Panc1 (cell line): Measurements from ENCODE around the gene TECPR2. TPM values are rescaled to one million over a fixed set of nuclear protein-coding genes. Genes with fewer than 3 reads are reported as not detected.

Source experiments
- ATAC-seq: fragments of 200-7000 bp; cut with Tn5 transposase; 2 replicates; pipeline ENCODE4 v1.9.1; 2020; ENCODE audit warnings: mild to moderate bottlenecking, moderate library complexity
- BruUV-seq: library from RNA; stranded (reverse); fragments of 400-500 nt; replicated peaks from 2 replicates; lab custom pipeline; 2021; lab: Mats Ljungman, UMichigan
- CTCF ChIA-PET: fragments of 300-600 bp; sonication (Branson Sonifier 250); formaldehyde crosslinking; loops from one replicate; lab custom pipeline; 2022; ENCODE audit warnings: antibody characterized with exemption; lab: Charles Lee
- POLR2A ChIA-PET: fragments of 300-600 bp; sonication (Branson Sonifier 250); formaldehyde crosslinking; loops from one replicate; lab custom pipeline; 2022; ENCODE audit warnings: antibody characterized with exemption; lab: Charles Lee
- DNase-seq: peaks from one replicate; pipeline ENCODE4 v3.0.0-alpha.2; 2010; ENCODE audit warnings: low read depth, low spot score
- H3K27ac ChIP-seq: 2 replicates; pipeline ENCODE4 v1.5.1; 2011; ENCODE audit warnings: mild to moderate bottlenecking, low read length, inconsistent platforms
- H3K27me3 ChIP-seq: fragments of 200-500 bp; sonication (Bioruptor generic); 2 replicates; pipeline ENCODE4 v1.6.0; 2014; ENCODE audit warnings: low read length, inconsistent platforms; ENCODE audit not compliant: control insufficient read depth, insufficient read depth
- H3K36me3 ChIP-seq: fragments of 200-500 bp; sonication (Bioruptor generic); 2 replicates; pipeline ENCODE4 v1.5.1; 2014; ENCODE audit warnings: inconsistent platforms, mild to moderate bottlenecking, low read length, moderate library complexity; ENCODE audit not compliant: control insufficient read depth, insufficient read depth
- H3K4me1 ChIP-seq: 2 replicates; pipeline ENCODE4 v1.5.1; 2011; ENCODE audit warnings: inconsistent platforms, mild to moderate bottlenecking, low read length, moderate library complexity; ENCODE audit not compliant: control insufficient read depth, insufficient read depth
- H3K4me3 ChIP-seq, 2 experiments: 2 replicates each; pipeline ENCODE4 v1.5.1; 2011 to 2012; ENCODE audit warnings: low read depth in 2 of 2, low read length in 2 of 2, mild to moderate bottlenecking in 2 of 2, inconsistent platforms in 1 of 2, moderate library complexity in 1 of 2
- H3K9me3 ChIP-seq: fragments of 200-500 bp; sonication (Bioruptor generic); 2 replicates; pipeline ENCODE4 v1.5.1; 2014; ENCODE audit warnings: low read depth, mild to moderate bottlenecking, inconsistent platforms, low read length, moderate library complexity; ENCODE audit not compliant: control insufficient read depth, insufficient read depth
- CTCF ChIP-seq: fragments of 450-650 bp; IDR thresholded peaks from 2 replicates; pipeline ENCODE4 v1.5.1; 2017; ENCODE audit warnings: mild to moderate bottlenecking
- POLR2AphosphoS5 ChIP-seq: IDR thresholded peaks from 2 replicates; pipeline ENCODE4 v1.6.1; 2012; ENCODE audit warnings: mild to moderate bottlenecking, low read depth, low read length, moderate library complexity
- REST ChIP-seq, 2 experiments: IDR thresholded peaks; 2 replicates each; pipeline ENCODE4 v1.6.1; 2011 to 2012; ENCODE audit warnings: low read depth in 2 of 2, control low read depth in 1 of 2, low read length in 1 of 2, mild to moderate bottlenecking in 1 of 2, moderate library complexity in 1 of 2; ENCODE audit not compliant: insufficient read depth in 1 of 2
- SIN3A ChIP-seq: IDR thresholded peaks from 2 replicates; pipeline ENCODE4 v1.6.1; 2012; ENCODE audit warnings: low read depth, mild to moderate bottlenecking, low read length, moderate library complexity, borderline replicate concordance; ENCODE audit not compliant: insufficient read depth
- TCF7L2 ChIP-seq: IDR thresholded peaks from 2 replicates; pipeline ENCODE4 v1.6.1; 2011; ENCODE audit warnings: mild to moderate bottlenecking, low read depth, low read length, inconsistent platforms
- in situ Hi-C: cut with HindIII; loops from 2 replicates; pipeline ENCODE4 v1.10.0; 2016; ENCODE audit warnings: low sequenced_read_pairs, low pct_unique_long_range_greater_than_20kb
- intact Hi-C: fragments of 100-400 bp; cut with micrococcal nuclease; formaldehyde crosslinking; loops from one replicate; pipeline ENCODE4 v1.10.0; 2022; ENCODE audit not compliant: unreplicated experiment
- total RNA-seq: library from RNA; stranded (reverse); gene quantifications from one replicate; pipeline ENCODE4 v1.2.1, GENCODE V29; 2021; ENCODE audit not compliant: unreplicated experiment

Gene TECPR2
- total RNA-seq, 1 experiment from 2014 or later = 15.5 TPM

DNA sequence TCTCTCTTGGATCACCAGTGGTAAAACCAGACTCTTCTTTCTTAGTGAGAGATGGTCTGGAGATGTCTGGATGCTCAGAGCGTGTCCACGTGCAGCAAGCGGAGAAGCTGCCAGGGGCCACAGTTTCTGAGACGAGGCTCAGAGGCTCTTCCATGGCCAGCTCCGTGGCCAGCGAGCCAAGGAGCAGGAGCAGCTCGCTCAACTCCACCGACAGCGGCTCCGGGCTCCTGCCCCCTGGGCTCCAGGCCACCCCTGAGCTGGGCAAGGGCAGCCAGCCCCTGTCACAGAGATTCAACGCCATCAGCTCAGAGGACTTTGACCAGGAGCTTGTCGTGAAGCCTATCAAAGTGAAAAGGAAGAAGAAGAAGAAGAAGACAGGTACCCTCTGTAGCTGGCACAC is 69.0 kb downstream of the TECPR2 start:
- POLR2A ChIA-PET = no interaction called here
- CTCF ChIA-PET = no interaction called here
- intact Hi-C loops = no loop called here

DNA sequence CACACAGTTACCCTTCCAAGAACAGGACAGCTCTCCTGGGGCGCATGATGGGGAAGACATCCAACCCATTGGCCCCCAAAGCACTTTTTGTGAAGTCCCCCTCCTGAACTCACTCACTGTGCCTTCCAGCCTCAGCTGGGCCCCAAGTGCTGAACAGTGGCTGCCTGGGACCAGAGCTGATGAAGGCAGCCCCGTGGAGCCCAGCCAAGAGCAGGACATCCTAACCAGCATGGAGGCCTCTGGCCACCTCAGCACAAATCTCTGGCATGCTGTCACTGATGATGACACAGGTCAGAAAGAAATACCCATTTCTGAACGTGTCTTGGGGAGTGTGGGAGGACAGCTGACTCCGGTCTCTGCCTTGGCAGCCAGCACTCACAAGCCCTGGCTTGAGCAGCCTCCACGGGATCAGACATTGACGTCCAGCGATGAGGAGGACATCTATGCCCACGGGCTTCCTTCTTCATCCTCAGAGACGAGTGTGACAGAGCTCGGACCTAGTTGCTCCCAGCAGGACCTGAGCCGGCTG is 72.0 kb downstream of the TECPR2 start:
- intact Hi-C loops (loop anchor here (5.0 kb wide), 1 partner anchor 83 kb away; no protein-coding TSS in a partner anchor), in situ Hi-C loops (no loop called here)
- no TSS peak for BruUV-seq
- Histone ChIP-seq H3K27me3 (no peaks in the 10 kb centered on the region), H3K9me3 (no peaks in the 10 kb centered on the region), H3K4me3 (no peak overlapping the region), H3K4me1 (no peaks in the 10 kb centered on the region), H3K27ac (no peak overlapping the region), H3K36me3 (no peaks in the 10 kb centered on the region)
- TF ChIP-seq SIN3A = no peak
- TF ChIP-seq POLR2AphosphoS5 = no peak
- TF ChIP-seq TCF7L2 = no peak
- TF ChIP-seq REST (IDR thresholded peaks at IDR 0.05; ENCODE audit: insufficient read depth in 1 of 2, low read depth in 2 of 2, low read length in 1 of 2) = no peak
- TF ChIP-seq CTCF = no peak
- ATAC-seq = no peak
- DNase-seq = no peak
- CTCF ChIA-PET = no interaction called here
- POLR2A ChIA-PET = no interaction called here

More for the DNA sequence above, 69.0 kb downstream of the TECPR2 start:
- in situ Hi-C loops = no loop called here
- no peaks in the 10 kb centered on the region for H3K36me3 ChIP-seq
- ATAC-seq (no peak), DNase-seq (no peak)
- no peaks in the 10 kb centered on the region for H3K9me3 ChIP-seq
- no peaks in the 10 kb centered on the region for H3K27me3 ChIP-seq
- H3K4me3 ChIP-seq = no peak overlapping the region
- BruUV-seq = no TSS peak
- no peaks in the 10 kb centered on the region for H3K4me1 ChIP-seq
- H3K27ac ChIP-seq = no peak overlapping the region
- TF ChIP-seq POLR2AphosphoS5 = no peak
- TF ChIP-seq TCF7L2 = no peak
- TF ChIP-seq CTCF = no peak
- no peak for TF ChIP-seq SIN3A
- TF ChIP-seq REST (IDR thresholded peaks at IDR 0.05; ENCODE audit: insufficient read depth in 1 of 2, low read depth in 2 of 2, low read length in 1 of 2) = no peak
